Prostate gland (tissue), 2 donors: ENCODE results near the gene FARP2.

Source experiments
- CTCF ChIP-seq, 4 experiments: fragments of 200-600 bp in 2 of 4; fragments of 450-650 bp in 2 of 4; sonication (generic) in 2 of 4; IDR thresholded peaks; 1 replicate in 3 of 4; 2 replicates in 1 of 4; pipeline ENCODE4 v1.5.1; 2016 to 2019; ENCODE audit warnings: antibody characterized with exemption in 4 of 4, mild to moderate bottlenecking in 2 of 4, moderate library complexity in 2 of 4
- POLR2AphosphoS5 ChIP-seq: sonication (generic); formaldehyde crosslinking; IDR thresholded peaks from one replicate; pipeline ENCODE4 v1.6.1; 2017; ENCODE audit warnings: antibody characterized with exemption

DNA sequence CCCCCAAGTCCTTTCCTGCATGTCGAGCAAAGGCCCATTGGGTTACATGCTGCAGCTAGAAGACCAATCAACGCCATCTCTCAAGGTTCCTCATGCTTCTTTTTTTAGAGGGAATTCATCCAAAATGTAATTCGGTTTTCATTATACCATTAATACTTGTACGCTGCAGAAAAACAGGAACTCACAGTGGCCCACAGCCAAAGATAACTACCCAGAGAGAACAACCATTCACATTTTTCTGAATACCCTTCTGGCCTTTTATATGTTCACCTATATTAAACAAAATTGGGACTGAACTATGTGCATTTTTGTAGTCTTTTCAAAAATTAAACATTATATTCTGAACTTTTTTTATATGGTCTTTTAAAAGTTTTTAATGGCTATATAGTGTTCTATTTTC lies 25.8 kb downstream of the FARP2 start:
- TF ChIP-seq POLR2AphosphoS5, result no peak
- TF ChIP-seq CTCF (IDR thresholded peaks at IDR 0.05), result no peak
